ENCODE data around the gene TRIM33. TPM values are rescaled to one million over a fixed set of nuclear protein-coding genes. Genes with fewer than 3 reads are reported as not detected.

The TRIM33 gene
- total and polyA plus RNA-seq, 2 experiments from 2014 or later = 50.3 to 51.1 TPM

DNA sequence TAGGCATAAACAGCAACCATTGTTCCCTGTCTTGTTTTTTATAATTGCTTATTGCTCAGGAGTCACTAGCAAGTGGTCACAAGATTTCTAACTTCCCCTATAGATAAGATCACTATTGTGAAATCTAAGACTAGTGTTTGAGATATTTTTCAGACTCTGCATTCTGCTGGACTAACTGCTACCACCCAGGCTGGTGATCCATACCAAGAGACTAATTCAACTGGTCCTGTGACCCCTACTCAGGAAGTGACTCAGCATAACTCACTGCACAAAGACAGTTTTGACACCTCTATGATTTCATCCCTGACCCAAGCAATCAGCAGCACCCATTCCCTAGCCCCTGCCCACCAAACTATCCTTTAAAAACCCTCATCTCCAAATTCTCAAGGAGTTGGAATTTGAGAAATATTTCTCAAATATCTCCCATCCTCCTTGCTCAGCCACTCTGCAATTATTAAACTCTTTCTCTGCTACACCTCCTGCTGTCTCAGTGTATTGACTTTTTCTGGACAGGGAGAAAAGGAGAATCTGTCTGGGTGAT is 52.7 kb downstream of the TRIM33 start:
- H4K20me1 ChIP-seq (replicated peaks; ENCODE audit: insufficient read depth) = peaks cover 6% of the 10 kb centered on the region
- H3K4me1 ChIP-seq (ENCODE audit: insufficient read depth) = peaks cover 8% of the 10 kb centered on the region; the same call in 1 of the 2 replicates
- Mint-ChIP-seq H3K27ac (peak overlapping the region; percentile 90), H3K4me3 (no peak overlapping the region), H3K36me3 (ENCODE audit: low read depth) (peaks cover 43% of the 10 kb centered on the region; the same call in 2 of the 3 replicates), H3K27me3 (ENCODE audit: insufficient read depth, low read depth, poor library complexity) (peaks cover 1% of the 10 kb centered on the region), H3K9me3 (no peaks in the 10 kb centered on the region), H3K4me1 (peaks cover 20% of the 10 kb centered on the region)
- TF ChIP-seq JUNB (IDR thresholded peaks at IDR 0.05; ENCODE audit: unreplicated experiment) (no peak), EZH2phosphoT487 (IDR thresholded peaks at IDR 0.05; ENCODE audit: unreplicated experiment) (no peak), EZH2 (IDR thresholded peaks at IDR 0.05; ENCODE audit: low read depth, unreplicated experiment) (no peak), STAT1 (IDR thresholded peaks at IDR 0.05; ENCODE audit: unreplicated experiment) (no peak), ZNF114 (CRISPR knock-in tag; IDR thresholded peaks at IDR 0.05) (no peak), NANOG (IDR thresholded peaks at IDR 0.05; ENCODE audit: borderline replicate concordance) (no peak)
- TF ChIP-seq, protein P1, sequence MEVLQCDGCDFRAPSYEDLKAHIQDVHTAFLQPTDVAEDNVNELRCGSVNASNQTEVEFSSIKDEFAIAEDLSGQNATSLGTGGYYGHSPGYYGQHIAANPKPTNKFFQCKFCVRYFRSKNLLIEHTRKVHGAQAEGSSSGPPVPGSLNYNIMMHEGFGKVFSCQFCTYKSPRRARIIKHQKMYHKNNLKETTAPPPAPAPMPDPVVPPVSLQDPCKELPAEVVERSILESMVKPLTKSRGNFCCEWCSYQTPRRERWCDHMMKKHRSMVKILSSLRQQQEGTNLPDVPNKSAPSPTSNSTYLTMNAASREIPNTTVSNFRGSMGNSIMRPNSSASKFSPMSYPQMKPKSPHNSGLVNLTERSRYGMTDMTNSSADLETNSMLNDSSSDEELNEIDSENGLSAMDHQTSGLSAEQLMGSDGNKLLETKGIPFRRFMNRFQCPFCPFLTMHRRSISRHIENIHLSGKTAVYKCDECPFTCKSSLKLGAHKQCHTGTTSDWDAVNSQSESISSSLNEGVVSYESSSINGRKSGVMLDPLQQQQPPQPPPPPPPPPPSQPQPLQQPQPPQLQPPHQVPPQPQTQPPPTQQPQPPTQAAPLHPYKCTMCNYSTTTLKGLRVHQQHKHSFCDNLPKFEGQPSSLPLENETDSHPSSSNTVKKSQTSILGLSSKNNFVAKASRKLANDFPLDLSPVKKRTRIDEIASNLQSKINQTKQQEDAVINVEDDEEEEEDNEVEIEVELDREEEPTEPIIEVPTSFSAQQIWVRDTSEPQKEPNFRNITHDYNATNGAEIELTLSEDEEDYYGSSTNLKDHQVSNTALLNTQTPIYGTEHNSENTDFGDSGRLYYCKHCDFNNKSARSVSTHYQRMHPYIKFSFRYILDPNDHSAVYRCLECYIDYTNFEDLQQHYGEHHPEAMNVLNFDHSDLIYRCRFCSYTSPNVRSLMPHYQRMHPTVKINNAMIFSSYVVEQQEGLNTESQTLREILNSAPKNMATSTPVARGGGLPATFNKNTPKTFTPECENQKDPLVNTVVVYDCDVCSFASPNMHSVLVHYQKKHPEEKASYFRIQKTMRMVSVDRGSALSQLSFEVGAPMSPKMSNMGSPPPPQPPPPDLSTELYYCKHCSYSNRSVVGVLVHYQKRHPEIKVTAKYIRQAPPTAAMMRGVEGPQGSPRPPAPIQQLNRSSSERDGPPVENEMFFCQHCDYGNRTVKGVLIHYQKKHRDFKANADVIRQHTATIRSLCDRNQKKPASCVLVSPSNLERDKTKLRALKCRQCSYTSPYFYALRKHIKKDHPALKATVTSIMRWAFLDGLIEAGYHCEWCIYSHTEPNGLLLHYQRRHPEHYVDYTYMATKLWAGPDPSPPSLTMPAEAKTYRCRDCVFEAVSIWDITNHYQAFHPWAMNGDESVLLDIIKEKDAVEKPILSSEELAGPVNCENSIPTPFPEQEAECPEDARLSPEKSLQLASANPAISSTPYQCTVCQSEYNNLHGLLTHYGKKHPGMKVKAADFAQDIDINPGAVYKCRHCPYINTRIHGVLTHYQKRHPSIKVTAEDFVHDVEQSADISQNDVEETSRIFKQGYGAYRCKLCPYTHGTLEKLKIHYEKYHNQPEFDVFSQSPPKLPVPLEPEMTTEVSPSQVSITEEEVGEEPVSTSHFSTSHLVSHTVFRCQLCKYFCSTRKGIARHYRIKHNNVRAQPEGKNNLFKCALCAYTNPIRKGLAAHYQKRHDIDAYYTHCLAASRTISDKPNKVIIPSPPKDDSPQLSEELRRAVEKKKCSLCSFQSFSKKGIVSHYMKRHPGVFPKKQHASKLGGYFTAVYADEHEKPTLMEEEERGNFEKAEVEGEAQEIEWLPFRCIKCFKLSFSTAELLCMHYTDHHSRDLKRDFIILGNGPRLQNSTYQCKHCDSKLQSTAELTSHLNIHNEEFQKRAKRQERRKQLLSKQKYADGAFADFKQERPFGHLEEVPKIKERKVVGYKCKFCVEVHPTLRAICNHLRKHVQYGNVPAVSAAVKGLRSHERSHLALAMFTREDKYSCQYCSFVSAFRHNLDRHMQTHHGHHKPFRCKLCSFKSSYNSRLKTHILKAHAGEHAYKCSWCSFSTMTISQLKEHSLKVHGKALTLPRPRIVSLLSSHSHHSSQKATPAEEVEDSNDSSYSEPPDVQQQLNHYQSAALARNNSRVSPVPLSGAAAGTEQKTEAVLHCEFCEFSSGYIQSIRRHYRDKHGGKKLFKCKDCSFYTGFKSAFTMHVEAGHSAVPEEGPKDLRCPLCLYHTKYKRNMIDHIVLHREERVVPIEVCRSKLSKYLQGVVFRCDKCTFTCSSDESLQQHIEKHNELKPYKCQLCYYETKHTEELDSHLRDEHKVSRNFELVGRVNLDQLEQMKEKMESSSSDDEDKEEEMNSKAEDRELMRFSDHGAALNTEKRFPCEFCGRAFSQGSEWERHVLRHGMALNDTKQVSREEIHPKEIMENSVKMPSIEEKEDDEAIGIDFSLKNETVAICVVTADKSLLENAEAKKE (CRISPR knock-in tag; IDR thresholded peaks at IDR 0.05) = no peak
- TF ChIP-seq, protein P2, sequence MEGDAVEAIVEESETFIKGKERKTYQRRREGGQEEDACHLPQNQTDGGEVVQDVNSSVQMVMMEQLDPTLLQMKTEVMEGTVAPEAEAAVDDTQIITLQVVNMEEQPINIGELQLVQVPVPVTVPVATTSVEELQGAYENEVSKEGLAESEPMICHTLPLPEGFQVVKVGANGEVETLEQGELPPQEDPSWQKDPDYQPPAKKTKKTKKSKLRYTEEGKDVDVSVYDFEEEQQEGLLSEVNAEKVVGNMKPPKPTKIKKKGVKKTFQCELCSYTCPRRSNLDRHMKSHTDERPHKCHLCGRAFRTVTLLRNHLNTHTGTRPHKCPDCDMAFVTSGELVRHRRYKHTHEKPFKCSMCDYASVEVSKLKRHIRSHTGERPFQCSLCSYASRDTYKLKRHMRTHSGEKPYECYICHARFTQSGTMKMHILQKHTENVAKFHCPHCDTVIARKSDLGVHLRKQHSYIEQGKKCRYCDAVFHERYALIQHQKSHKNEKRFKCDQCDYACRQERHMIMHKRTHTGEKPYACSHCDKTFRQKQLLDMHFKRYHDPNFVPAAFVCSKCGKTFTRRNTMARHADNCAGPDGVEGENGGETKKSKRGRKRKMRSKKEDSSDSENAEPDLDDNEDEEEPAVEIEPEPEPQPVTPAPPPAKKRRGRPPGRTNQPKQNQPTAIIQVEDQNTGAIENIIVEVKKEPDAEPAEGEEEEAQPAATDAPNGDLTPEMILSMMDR (conservative IDR thresholded peaks at IDR 0.05; ENCODE audit: low read depth in 2 of 2) = no peak
- TF ChIP-seq, protein P3, sequence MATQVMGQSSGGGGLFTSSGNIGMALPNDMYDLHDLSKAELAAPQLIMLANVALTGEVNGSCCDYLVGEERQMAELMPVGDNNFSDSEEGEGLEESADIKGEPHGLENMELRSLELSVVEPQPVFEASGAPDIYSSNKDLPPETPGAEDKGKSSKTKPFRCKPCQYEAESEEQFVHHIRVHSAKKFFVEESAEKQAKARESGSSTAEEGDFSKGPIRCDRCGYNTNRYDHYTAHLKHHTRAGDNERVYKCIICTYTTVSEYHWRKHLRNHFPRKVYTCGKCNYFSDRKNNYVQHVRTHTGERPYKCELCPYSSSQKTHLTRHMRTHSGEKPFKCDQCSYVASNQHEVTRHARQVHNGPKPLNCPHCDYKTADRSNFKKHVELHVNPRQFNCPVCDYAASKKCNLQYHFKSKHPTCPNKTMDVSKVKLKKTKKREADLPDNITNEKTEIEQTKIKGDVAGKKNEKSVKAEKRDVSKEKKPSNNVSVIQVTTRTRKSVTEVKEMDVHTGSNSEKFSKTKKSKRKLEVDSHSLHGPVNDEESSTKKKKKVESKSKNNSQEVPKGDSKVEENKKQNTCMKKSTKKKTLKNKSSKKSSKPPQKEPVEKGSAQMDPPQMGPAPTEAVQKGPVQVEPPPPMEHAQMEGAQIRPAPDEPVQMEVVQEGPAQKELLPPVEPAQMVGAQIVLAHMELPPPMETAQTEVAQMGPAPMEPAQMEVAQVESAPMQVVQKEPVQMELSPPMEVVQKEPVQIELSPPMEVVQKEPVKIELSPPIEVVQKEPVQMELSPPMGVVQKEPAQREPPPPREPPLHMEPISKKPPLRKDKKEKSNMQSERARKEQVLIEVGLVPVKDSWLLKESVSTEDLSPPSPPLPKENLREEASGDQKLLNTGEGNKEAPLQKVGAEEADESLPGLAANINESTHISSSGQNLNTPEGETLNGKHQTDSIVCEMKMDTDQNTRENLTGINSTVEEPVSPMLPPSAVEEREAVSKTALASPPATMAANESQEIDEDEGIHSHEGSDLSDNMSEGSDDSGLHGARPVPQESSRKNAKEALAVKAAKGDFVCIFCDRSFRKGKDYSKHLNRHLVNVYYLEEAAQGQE (IDR thresholded peaks at IDR 0.05; ENCODE audit: unreplicated experiment) = no peak
- TF ChIP-seq, protein P4, sequence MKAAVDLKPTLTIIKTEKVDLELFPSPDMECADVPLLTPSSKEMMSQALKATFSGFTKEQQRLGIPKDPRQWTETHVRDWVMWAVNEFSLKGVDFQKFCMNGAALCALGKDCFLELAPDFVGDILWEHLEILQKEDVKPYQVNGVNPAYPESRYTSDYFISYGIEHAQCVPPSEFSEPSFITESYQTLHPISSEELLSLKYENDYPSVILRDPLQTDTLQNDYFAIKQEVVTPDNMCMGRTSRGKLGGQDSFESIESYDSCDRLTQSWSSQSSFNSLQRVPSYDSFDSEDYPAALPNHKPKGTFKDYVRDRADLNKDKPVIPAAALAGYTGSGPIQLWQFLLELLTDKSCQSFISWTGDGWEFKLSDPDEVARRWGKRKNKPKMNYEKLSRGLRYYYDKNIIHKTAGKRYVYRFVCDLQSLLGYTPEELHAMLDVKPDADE (IDR thresholded peaks at IDR 0.05) = no peak
- ATAC-seq = no peak
- no peak overlapping the region for H3K4me2 ChIP-seq
- peaks cover 38% of the 10 kb centered on the region for H3K79me2 ChIP-seq (replicated peaks; ENCODE audit: insufficient read depth)
- H3K27me3 ChIP-seq (ENCODE audit: insufficient read depth) = no peaks in the 10 kb centered on the region
- no peaks in the 10 kb centered on the region for H3K9me2 ChIP-seq (ENCODE audit: insufficient read depth)
- DNase-seq (ENCODE audit: low spot score) = no peak
- no peaks in the 10 kb centered on the region for H3F3A ChIP-seq (replicated peaks; ENCODE audit: low read depth)
- H3K36me3 ChIP-seq (ENCODE audit: insufficient read depth) = 0 out of 2 replicates have a peak, but pooled peaks cover 4% of the 10 kb centered on the region
- no peak overlapping the region for H3K27ac ChIP-seq (ENCODE audit: low read depth)
- H3K4me3 ChIP-seq = no peak overlapping the region
- H2AFZ ChIP-seq = no peak overlapping the region

Data from GM23338 (cell line).